H9 (cell line): Measurements from ENCODE around the gene HS1BP3. TPM values are rescaled to one million over a fixed set of nuclear protein-coding genes. Genes with fewer than 3 reads are reported as not detected.

Experiments used
- DNase-seq: peaks from one replicate; pipeline ENCODE4 v3.0.0-alpha.2; 2017
- H2AFZ ChIP-seq: one replicate; pipeline ENCODE4 v1.6.1; 2013; ENCODE audit warnings: mild to moderate bottlenecking, low read length, control low read depth, moderate library complexity
- H2AK5ac ChIP-seq: 2 replicates; pipeline ENCODE4 v1.6.1; 2013; ENCODE audit warnings: low read length, control low read depth, mixed read lengths; ENCODE audit not compliant: insufficient read length
- H2BK120ac ChIP-seq: one replicate; pipeline ENCODE4 v1.6.1; 2013; ENCODE audit warnings: low read depth, mild to moderate bottlenecking, low read length, control low read depth, inconsistent platforms; ENCODE audit not compliant: poor library complexity, severe bottlenecking
- H2BK12ac ChIP-seq: 2 replicates; pipeline ENCODE4 v1.6.1; 2013; ENCODE audit warnings: low read length, control low read depth, mixed read lengths, low read depth; ENCODE audit not compliant: insufficient read length
- H2BK15ac ChIP-seq: 2 replicates; pipeline ENCODE4 v1.6.1; 2013; ENCODE audit warnings: low read depth, low read length, control low read depth
- H2BK20ac ChIP-seq: one replicate; pipeline ENCODE4 v1.6.1; 2013; ENCODE audit warnings: low read depth, mild to moderate bottlenecking, low read length, control low read depth, inconsistent platforms; ENCODE audit not compliant: poor library complexity, severe bottlenecking
- H2BK5ac ChIP-seq: 2 replicates; pipeline ENCODE4 v1.6.1; 2013; ENCODE audit warnings: low read length, control low read depth, mixed read lengths; ENCODE audit not compliant: insufficient read length
- H3K14ac ChIP-seq: 2 replicates; pipeline ENCODE4 v1.6.1; 2013; ENCODE audit warnings: low read length, control low read depth; ENCODE audit not compliant: insufficient read depth
- H3K18ac ChIP-seq: 2 replicates; pipeline ENCODE4 v1.6.1; 2013; ENCODE audit warnings: low read depth, mild to moderate bottlenecking, mixed read lengths, low read length, control low read depth; ENCODE audit not compliant: insufficient read length
- H3K23ac ChIP-seq: 2 replicates; pipeline ENCODE4 v1.6.1; 2013; ENCODE audit warnings: low read length, control low read depth, mixed read lengths, low read depth; ENCODE audit not compliant: insufficient read length
- H3K23me2 ChIP-seq: 2 replicates; pipeline ENCODE4 v1.6.1; 2013; ENCODE audit warnings: low read depth, mild to moderate bottlenecking, mixed read lengths, low read length, control low read depth; ENCODE audit not compliant: insufficient read length, poor library complexity, severe bottlenecking
- H3K27ac ChIP-seq: 2 replicates; pipeline ENCODE4 v1.5.1; 2013; ENCODE audit warnings: low read length, control low read depth, mixed read lengths, low read depth; ENCODE audit not compliant: insufficient read length
- H3K27me3 ChIP-seq: 2 replicates; pipeline ENCODE4 v1.6.1; 2013; ENCODE audit warnings: low read length, control low read depth, inconsistent platforms; ENCODE audit not compliant: insufficient read depth
- H3K4ac ChIP-seq: 2 replicates; pipeline ENCODE4 v1.6.1; 2013; ENCODE audit warnings: low read depth, mild to moderate bottlenecking, control low read depth, inconsistent platforms, low read length, moderate library complexity
- H3K4me1 ChIP-seq: 2 replicates; pipeline ENCODE4 v1.6.1; 2013; ENCODE audit warnings: low read length, control low read depth, inconsistent platforms; ENCODE audit not compliant: insufficient read depth
- H3K4me2 ChIP-seq: 2 replicates; pipeline ENCODE4 v1.6.1; 2013; ENCODE audit warnings: low read length, control low read depth, mixed read lengths; ENCODE audit not compliant: insufficient read length, insufficient read depth
- H3K56ac ChIP-seq: 2 replicates; pipeline ENCODE4 v1.6.1; 2013; ENCODE audit warnings: low read depth, mild to moderate bottlenecking, mixed read lengths, low read length, control low read depth; ENCODE audit not compliant: insufficient read length
- H3K79me1 ChIP-seq: 2 replicates; pipeline ENCODE4 v1.6.1; 2013; ENCODE audit warnings: low read depth, mild to moderate bottlenecking, moderate library complexity, low read length, control low read depth, inconsistent platforms; ENCODE audit not compliant: insufficient read depth, poor library complexity, severe bottlenecking
- H3K79me2 ChIP-seq: 2 replicates; pipeline ENCODE4 v1.6.1; 2013; ENCODE audit warnings: low read length, control low read depth, inconsistent platforms; ENCODE audit not compliant: insufficient read depth
- H3K9ac ChIP-seq: 2 replicates; pipeline ENCODE4 v1.6.1; 2013; ENCODE audit warnings: low read length, control low read depth, mixed read lengths; ENCODE audit not compliant: insufficient read length; ENCODE audit errors: extremely low read depth
- H3K9me3 ChIP-seq: one replicate; pipeline ENCODE4 v1.6.1; 2013; ENCODE audit warnings: low read depth, low read length, inconsistent platforms; ENCODE audit not compliant: control insufficient read depth
- H3T11ph ChIP-seq: one replicate; pipeline ENCODE4 v1.6.1; 2013; ENCODE audit warnings: mild to moderate bottlenecking, low read length, control low read depth, inconsistent platforms
- H4K20me1 ChIP-seq: one replicate; pipeline ENCODE4 v1.6.1; 2013; ENCODE audit not compliant: control insufficient read depth, insufficient read length, insufficient read depth
- H4K5ac ChIP-seq: 2 replicates; pipeline ENCODE4 v1.6.1; 2013; ENCODE audit warnings: low read depth, mild to moderate bottlenecking, mixed read lengths, low read length, control low read depth; ENCODE audit not compliant: insufficient read length
- H4K8ac ChIP-seq: replicated peaks from 2 replicates; pipeline ENCODE4 v1.6.1; 2013; ENCODE audit warnings: low read length, control low read depth, mixed read lengths, low read depth; ENCODE audit not compliant: insufficient read length
- H4K91ac ChIP-seq: 2 replicates; pipeline ENCODE4 v1.6.1; 2013; ENCODE audit warnings: low read depth, mild to moderate bottlenecking, moderate library complexity, mixed read lengths, low read length, control low read depth; ENCODE audit not compliant: insufficient read length
- H3K27ac Mint-ChIP-seq, 3 experiments: 2 replicates in 2 of 3; 3 replicates in 1 of 3; pipeline ENCODE4 v1.8.0; 2020 to 2021; ENCODE audit warnings: mixed read lengths in 3 of 3, mild to moderate bottlenecking in 1 of 3, moderate library complexity in 1 of 3
- H3K27me3 Mint-ChIP-seq: 2 replicates; pipeline ENCODE4 v1.8.0; 2021; ENCODE audit warnings: low read depth, mild to moderate bottlenecking, moderate library complexity, mixed read lengths
- H3K36me3 Mint-ChIP-seq, 3 experiments: 2 replicates in 2 of 3; 3 replicates in 1 of 3; pipeline ENCODE4 v1.8.0; 2020 to 2021; ENCODE audit warnings: low read depth in 3 of 3, mixed read lengths in 3 of 3; ENCODE audit not compliant: insufficient read depth in 1 of 3
- H3K4me1 Mint-ChIP-seq, 2 experiments: 2 replicates each; pipeline ENCODE4 v1.8.0; 2020; ENCODE audit warnings: mixed read lengths in 2 of 2
- H3K4me3 Mint-ChIP-seq, 2 experiments: 2 replicates in 1 of 2; 3 replicates in 1 of 2; pipeline ENCODE4 v1.8.0; 2020 to 2021; ENCODE audit warnings: mild to moderate bottlenecking in 2 of 2, mixed read lengths in 2 of 2, moderate library complexity in 1 of 2
- H3K9me3 Mint-ChIP-seq, 2 experiments: 2 replicates in 1 of 2; 3 replicates in 1 of 2; pipeline ENCODE4 v1.8.0; 2020; ENCODE audit warnings: mild to moderate bottlenecking in 2 of 2, mixed read lengths in 2 of 2, moderate library complexity in 1 of 2
- WGBS: extraction: QIAGEN DNeasy Blood & Tissue Kit; methylation state at CpG from one replicate; pipeline ENCODE4 v1.1.7; 2013; ENCODE audit warnings: missing lambda C conversion rate, low lambda C conversion rate, mixed read lengths; ENCODE audit not compliant: insufficient read length; ENCODE audit errors: extremely low coverage; 5-methylcytosine and 5-hydroxymethylcytosine counted together
- total RNA-seq: library from RNA; stranded (reverse); gene quantifications from 2 replicates; pipeline ENCODE4 v1.2.1, GENCODE V29; 2021
- TF ChIP-seq, protein P1 (sequence below): fragments of 200-600 bp; sonication (generic); conservative IDR thresholded peaks from 3 replicates; pipeline ENCODE4 v1.8.0; 2021; ENCODE audit warnings: antibody characterized with exemption, mild to moderate bottlenecking

Gene HS1BP3
- total RNA-seq, 1 experiment from 2014 or later, result 11.1 TPM

DNA sequence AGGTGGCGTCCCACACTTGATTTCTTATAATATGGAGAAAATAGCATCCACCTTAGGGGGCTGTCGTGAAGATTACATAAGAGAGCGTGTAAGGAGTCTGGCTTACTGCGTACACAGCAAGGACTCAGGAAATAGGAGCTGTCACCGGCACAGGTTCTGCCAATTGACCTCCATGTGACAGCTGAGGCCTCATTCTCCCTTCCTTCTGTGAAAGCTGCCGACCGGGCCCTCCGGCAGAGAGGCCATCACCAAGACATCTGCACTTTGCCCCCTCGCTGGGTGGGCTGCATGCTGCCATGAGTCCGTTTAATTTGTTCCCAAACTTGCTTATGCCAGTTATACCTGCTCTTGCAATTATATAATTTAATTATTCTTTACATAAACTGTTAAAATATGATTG lies 27.7 kb downstream of the HS1BP3 start:
- H2BK20ac ChIP-seq, result no peak overlapping the region
- H4K8ac ChIP-seq, result no peak overlapping the region
- no peak overlapping the region for H2AFZ ChIP-seq
- Mint-ChIP-seq H3K27ac (no peak overlapping the region), H3K36me3 (peaks cover 0 to 8% (median 6%) of the 10 kb centered on the region in 3 experiments; a peak in 3 of 7 replicates), H3K27me3 (no peaks in the 10 kb centered on the region; the same call in 1 of the 2 replicates), H3K4me3 (no peak overlapping the region), H3K4me1 (peaks cover 9 to 16% of the 10 kb centered on the region in 2 experiments), H3K9me3 (no peaks in the 10 kb centered on the region)
- no peak overlapping the region for H4K5ac ChIP-seq
- TF ChIP-seq, protein P1, sequence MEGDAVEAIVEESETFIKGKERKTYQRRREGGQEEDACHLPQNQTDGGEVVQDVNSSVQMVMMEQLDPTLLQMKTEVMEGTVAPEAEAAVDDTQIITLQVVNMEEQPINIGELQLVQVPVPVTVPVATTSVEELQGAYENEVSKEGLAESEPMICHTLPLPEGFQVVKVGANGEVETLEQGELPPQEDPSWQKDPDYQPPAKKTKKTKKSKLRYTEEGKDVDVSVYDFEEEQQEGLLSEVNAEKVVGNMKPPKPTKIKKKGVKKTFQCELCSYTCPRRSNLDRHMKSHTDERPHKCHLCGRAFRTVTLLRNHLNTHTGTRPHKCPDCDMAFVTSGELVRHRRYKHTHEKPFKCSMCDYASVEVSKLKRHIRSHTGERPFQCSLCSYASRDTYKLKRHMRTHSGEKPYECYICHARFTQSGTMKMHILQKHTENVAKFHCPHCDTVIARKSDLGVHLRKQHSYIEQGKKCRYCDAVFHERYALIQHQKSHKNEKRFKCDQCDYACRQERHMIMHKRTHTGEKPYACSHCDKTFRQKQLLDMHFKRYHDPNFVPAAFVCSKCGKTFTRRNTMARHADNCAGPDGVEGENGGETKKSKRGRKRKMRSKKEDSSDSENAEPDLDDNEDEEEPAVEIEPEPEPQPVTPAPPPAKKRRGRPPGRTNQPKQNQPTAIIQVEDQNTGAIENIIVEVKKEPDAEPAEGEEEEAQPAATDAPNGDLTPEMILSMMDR, result no peak
- H3K27ac ChIP-seq, result no peak overlapping the region
- no peaks in the 10 kb centered on the region for H3K23me2 ChIP-seq
- H3K14ac ChIP-seq, result no peak overlapping the region
- no peaks in the 10 kb centered on the region for H3K79me2 ChIP-seq
- no peak for DNase-seq
- no peaks in the 10 kb centered on the region for H3K4me1 ChIP-seq
- no peaks in the 10 kb centered on the region for H3K79me1 ChIP-seq
- H2BK120ac ChIP-seq, result no peak overlapping the region
- H3K27me3 ChIP-seq, result no peaks in the 10 kb centered on the region
- H3K4me2 ChIP-seq, result no peak overlapping the region
- no peak overlapping the region for H3T11ph ChIP-seq
- no peak overlapping the region for H3K9ac ChIP-seq
- no peaks in the 10 kb centered on the region for H4K20me1 ChIP-seq
- no CpG with 5 or more reads among the region's 10 CpGs for WGBS
- no peak overlapping the region for H3K18ac ChIP-seq
- no peak overlapping the region for H3K23ac ChIP-seq
- no peak overlapping the region for H2BK5ac ChIP-seq
- no peak overlapping the region for H2BK15ac ChIP-seq
- H2AK5ac ChIP-seq, result no peak overlapping the region
- no peak overlapping the region for H4K91ac ChIP-seq
- no peaks in the 10 kb centered on the region for H3K9me3 ChIP-seq
- H2BK12ac ChIP-seq, result no peak overlapping the region
- H3K56ac ChIP-seq, result no peak overlapping the region
- no peak overlapping the region for H3K4ac ChIP-seq
